ENCODE data around the gene GFRA1.

Gene GFRA1

DNA sequence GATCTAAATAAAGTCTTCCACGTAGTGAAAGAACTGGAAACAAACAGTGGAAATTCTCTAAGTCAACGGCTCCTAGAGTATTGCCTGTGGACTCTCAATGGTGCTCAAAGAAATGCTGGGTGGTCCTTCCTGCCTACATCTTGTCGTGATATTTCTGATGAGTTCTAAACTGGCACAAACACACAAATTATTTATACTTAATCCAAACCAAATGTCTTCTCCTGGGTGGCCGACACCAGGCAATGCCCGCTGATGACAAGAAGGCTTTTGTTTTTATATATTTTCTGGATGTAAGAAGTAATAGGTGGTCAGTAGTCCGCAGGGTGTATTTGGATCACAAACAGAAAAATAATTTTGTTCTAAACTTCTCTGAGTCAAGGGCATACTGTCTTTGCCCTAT is 178.7 kb downstream of the GFRA1 start:
- Histone ChIP-seq H3K4me1 (ENCODE audit: control insufficient read depth, insufficient read depth, low read length) (peaks cover 16% of the 10 kb centered on the region), H3K9ac (ENCODE audit: low read length) (no peak overlapping the region), H3K36me3 (ENCODE audit: control insufficient read depth, insufficient read depth, low read length, severe bottlenecking) (no peaks in the 10 kb centered on the region), H3K4me3 (ENCODE audit: low read length) (no peak overlapping the region), H3K27me3 (replicated peaks; ENCODE audit: control insufficient read depth, insufficient read depth, low read length) (no peaks in the 10 kb centered on the region), H3K9me3 (ENCODE audit: control insufficient read depth, low read length) (no peaks in the 10 kb centered on the region)
- DNase-seq (ENCODE audit: low read depth), result no peak

DNA sequence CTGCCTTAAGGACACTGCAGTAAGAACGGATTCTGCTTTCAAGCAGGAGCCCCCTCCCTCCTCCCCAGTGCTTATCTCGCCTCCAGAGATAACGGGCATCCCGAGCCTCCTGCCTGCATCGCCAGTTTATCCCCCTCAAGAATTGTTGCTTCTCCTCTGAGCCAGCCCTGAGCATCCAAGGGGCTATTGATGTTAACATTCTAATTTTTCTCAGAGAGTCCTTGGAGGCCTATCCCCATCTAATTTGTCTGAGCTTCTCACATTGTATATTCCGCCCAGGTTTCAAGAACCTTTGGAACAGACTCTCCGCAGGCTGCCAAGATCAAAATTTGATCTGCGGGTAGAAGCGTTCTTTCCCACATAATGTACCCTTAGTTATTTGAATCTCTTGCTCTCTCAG is 180.0 kb downstream of the GFRA1 start:
- H3K9me3 ChIP-seq (ENCODE audit: control insufficient read depth, low read length), result no peaks in the 10 kb centered on the region
- H3K4me1 ChIP-seq (ENCODE audit: control insufficient read depth, insufficient read depth, low read length), result peaks cover 3% of the 10 kb centered on the region
- no peak overlapping the region for H3K9ac ChIP-seq (ENCODE audit: low read length)
- no peak for DNase-seq (ENCODE audit: low read depth)
- H3K27me3 ChIP-seq (replicated peaks; ENCODE audit: control insufficient read depth, insufficient read depth, low read length), result no peaks in the 10 kb centered on the region
- H3K36me3 ChIP-seq (ENCODE audit: control insufficient read depth, insufficient read depth, low read length, severe bottlenecking), result no peaks in the 10 kb centered on the region
- H3K4me3 ChIP-seq (ENCODE audit: low read length), result no peak overlapping the region

DNA sequence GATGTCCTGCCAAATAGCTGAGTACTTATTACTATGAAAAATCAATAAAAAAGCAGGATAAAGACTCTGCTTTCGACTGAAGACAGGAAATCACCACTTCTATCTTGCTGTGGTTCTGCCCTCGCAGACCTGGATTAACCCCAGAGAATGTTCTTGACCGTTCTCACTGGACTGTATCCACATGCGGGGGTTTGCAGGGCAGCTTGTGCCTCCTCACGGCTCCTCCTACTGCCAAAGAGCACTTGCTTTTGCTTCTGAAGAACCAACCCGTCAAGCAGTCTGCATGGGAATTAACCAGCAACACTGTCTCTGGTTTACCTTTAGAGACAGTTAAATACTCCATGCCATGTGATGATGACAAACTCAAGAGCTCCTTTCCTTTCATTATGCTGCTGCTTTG is 184.0 kb downstream of the GFRA1 start:
- H3K27me3 ChIP-seq (replicated peaks; ENCODE audit: control insufficient read depth, insufficient read depth, low read length), result peaks cover 5% of the 10 kb centered on the region
- no peaks in the 10 kb centered on the region for H3K9me3 ChIP-seq (ENCODE audit: control insufficient read depth, low read length)
- peaks cover 6% of the 10 kb centered on the region for H3K4me1 ChIP-seq (ENCODE audit: control insufficient read depth, insufficient read depth, low read length)
- no peaks in the 10 kb centered on the region for H3K36me3 ChIP-seq (ENCODE audit: control insufficient read depth, insufficient read depth, low read length, severe bottlenecking)
- no peak overlapping the region for H3K9ac ChIP-seq (ENCODE audit: low read length)
- DNase-seq (ENCODE audit: low read depth), result no peak
- H3K4me3 ChIP-seq (ENCODE audit: low read length), result no peak overlapping the region

DNA sequence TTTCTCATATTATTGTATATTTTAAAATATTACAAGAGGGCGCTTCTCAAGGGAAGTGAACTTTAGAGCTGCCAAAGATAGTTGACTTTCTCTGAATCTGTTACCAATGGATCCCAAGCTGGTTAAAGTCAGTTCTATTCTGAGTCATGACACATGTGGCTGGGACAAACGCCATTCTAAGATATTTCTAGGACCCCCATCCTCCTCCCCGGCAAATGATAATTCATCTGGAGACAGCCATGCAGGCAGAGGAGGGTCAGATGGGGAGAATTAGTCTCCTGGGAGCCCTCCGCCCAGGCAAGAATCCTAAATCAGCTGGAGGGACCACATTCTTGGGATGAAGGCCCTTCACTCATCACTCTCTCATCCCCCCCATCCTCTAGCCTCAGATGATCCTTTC is 187.7 kb downstream of the GFRA1 start:
- Histone ChIP-seq H3K9ac (ENCODE audit: low read length) (no peak overlapping the region), H3K36me3 (ENCODE audit: control insufficient read depth, insufficient read depth, low read length, severe bottlenecking) (no peaks in the 10 kb centered on the region), H3K9me3 (ENCODE audit: control insufficient read depth, low read length) (no peaks in the 10 kb centered on the region), H3K4me3 (ENCODE audit: low read length) (no peak overlapping the region), H3K4me1 (ENCODE audit: control insufficient read depth, insufficient read depth, low read length) (peaks cover 6% of the 10 kb centered on the region), H3K27me3 (replicated peaks; ENCODE audit: control insufficient read depth, insufficient read depth, low read length) (peaks cover 5% of the 10 kb centered on the region)
- DNase-seq (ENCODE audit: low read depth), result no peak

DNA sequence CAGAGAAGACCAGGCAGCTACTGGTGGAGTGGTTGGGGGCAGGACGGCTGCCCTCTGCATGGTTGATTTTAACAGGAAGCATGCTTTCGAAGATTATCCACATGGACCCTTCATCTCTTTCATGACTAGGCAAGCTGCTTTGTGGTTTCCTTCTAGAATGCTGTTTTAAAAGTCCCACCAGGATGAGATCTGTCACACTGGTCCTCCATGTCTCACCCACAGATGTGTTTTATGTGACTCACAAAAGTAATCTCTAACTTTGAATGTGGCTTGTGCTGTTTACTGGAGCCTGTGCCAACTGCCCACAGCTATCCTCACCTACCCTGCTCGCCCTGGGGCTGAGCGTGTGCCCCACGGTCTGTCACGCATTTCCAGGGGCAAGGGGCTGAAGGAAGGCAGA is 188.8 kb downstream of the GFRA1 start:
- H3K36me3 ChIP-seq (ENCODE audit: control insufficient read depth, insufficient read depth, low read length, severe bottlenecking), result no peaks in the 10 kb centered on the region
- H3K27me3 ChIP-seq (replicated peaks; ENCODE audit: control insufficient read depth, insufficient read depth, low read length), result peaks cover 5% of the 10 kb centered on the region
- DNase-seq (ENCODE audit: low read depth), result no peak
- H3K9me3 ChIP-seq (ENCODE audit: control insufficient read depth, low read length), result no peaks in the 10 kb centered on the region
- H3K9ac ChIP-seq (ENCODE audit: low read length), result no peak overlapping the region
- peaks cover 6% of the 10 kb centered on the region for H3K4me1 ChIP-seq (ENCODE audit: control insufficient read depth, insufficient read depth, low read length)
- no peak overlapping the region for H3K4me3 ChIP-seq (ENCODE audit: low read length)

DNA sequence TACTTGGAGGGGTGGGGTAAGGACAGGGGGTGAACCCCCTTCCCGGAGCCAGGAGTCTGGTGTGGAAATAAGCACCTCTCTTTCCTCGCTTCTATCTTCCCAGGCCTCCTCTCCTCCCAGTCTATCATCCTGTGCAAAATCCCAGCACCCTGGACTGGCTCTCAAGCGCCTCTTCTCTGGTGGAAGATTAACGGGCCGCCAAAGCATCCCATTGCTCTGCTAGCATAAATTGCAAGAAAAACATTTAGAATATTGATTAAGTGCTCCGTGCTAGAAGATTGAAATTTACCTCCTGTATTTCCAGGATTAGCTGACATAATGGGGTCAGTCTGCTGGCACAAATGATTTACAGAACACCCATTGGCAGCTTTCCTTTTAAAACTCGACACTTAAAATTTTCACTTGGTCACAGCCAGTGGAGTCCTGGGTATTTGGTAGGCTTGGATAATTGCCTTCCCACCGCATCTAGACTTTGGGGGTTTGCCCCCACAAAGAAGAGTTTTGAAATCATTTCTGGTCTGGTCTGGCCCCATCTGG is 189.7 kb downstream of the GFRA1 start:
- no peaks in the 10 kb centered on the region for H3K36me3 ChIP-seq (ENCODE audit: control insufficient read depth, insufficient read depth, low read length, severe bottlenecking)
- H3K9ac ChIP-seq (ENCODE audit: low read length), result no peak overlapping the region
- H3K4me3 ChIP-seq (ENCODE audit: low read length), result no peak overlapping the region
- DNase-seq (ENCODE audit: low read depth), result no peak
- H3K9me3 ChIP-seq (ENCODE audit: control insufficient read depth, low read length), result no peaks in the 10 kb centered on the region
- H3K27me3 ChIP-seq (replicated peaks; ENCODE audit: control insufficient read depth, insufficient read depth, low read length), result peaks cover 5% of the 10 kb centered on the region
- peaks cover 6% of the 10 kb centered on the region for H3K4me1 ChIP-seq (ENCODE audit: control insufficient read depth, insufficient read depth, low read length)

DNA sequence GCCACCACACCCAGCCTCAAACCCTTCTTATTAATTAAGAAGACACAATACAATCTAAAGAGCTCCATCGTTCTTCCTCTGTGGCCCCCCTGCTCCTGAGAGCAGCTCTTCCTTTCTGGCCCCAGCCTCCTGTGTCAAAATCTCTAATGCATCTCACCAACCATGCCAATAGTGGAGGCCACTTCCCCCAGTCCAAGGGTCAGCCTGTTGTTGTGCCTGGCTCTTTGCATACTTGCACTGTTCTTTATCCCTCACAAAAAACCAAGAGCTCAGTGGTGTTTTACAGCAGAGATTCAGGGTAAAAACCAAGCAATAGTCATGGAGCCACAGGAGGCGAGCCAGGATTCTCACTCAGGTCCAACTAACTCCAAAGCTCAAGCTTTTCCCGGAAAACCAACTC is 190.2 kb downstream of the GFRA1 start:
- no peaks in the 10 kb centered on the region for H3K36me3 ChIP-seq (ENCODE audit: control insufficient read depth, insufficient read depth, low read length, severe bottlenecking)
- DNase-seq (ENCODE audit: low read depth), result no peak
- no peaks in the 10 kb centered on the region for H3K9me3 ChIP-seq (ENCODE audit: control insufficient read depth, low read length)
- H3K4me3 ChIP-seq (ENCODE audit: low read length), result no peak overlapping the region
- peaks cover 4% of the 10 kb centered on the region for H3K27me3 ChIP-seq (replicated peaks; ENCODE audit: control insufficient read depth, insufficient read depth, low read length)
- no peak overlapping the region for H3K9ac ChIP-seq (ENCODE audit: low read length)
- H3K4me1 ChIP-seq (ENCODE audit: control insufficient read depth, insufficient read depth, low read length), result peaks cover 6% of the 10 kb centered on the region

DNA sequence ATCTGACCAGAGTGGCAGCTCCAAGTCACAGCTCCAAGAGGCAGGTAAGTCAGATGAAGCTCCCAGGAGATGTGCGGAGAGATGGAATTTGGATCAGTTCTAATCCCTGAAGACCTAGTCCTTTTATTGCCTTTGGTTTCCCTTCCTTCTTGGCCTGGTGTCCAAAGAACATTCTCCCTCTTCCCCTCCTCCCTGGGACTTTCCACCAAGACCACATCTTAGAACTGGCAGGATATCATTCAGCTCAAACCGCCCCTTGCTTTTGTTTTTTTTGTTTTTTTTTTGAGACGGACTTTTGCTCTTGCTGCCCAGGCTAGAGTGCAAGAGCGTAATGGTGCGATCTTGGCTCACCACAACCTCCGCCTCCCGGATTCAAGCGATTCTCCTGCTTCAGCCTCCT is 190.8 kb downstream of the GFRA1 start:
- Histone ChIP-seq H3K27me3 (replicated peaks; ENCODE audit: control insufficient read depth, insufficient read depth, low read length) (no peaks in the 10 kb centered on the region), H3K4me1 (ENCODE audit: control insufficient read depth, insufficient read depth, low read length) (peaks cover 6% of the 10 kb centered on the region), H3K36me3 (ENCODE audit: control insufficient read depth, insufficient read depth, low read length, severe bottlenecking) (no peaks in the 10 kb centered on the region), H3K4me3 (ENCODE audit: low read length) (no peak overlapping the region), H3K9me3 (ENCODE audit: control insufficient read depth, low read length) (no peaks in the 10 kb centered on the region), H3K9ac (ENCODE audit: low read length) (no peak overlapping the region)
- DNase-seq (ENCODE audit: low read depth), result no peak

DNA sequence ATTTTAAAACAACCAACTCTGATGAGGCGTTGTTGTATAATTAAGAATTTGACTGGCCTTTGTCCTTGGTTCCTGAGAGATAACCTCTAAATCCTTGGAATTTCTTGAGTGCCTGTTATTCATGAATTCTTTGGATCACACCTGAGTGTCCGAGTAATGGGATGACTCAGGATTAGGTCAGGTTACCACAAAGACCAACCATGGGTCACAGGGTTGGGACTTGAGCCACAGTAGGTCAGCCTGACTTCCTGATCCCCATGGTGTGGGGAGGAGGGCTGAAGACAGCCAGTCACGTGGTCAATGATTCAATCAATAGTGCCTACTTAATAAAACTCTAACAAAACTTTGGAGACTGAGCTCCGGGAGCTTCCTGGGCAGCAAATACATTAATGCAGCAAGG is 192.5 kb downstream of the GFRA1 start:
- H3K9me3 ChIP-seq (ENCODE audit: control insufficient read depth, low read length), result no peaks in the 10 kb centered on the region
- peaks cover 3% of the 10 kb centered on the region for H3K4me1 ChIP-seq (ENCODE audit: control insufficient read depth, insufficient read depth, low read length)
- no peak for DNase-seq (ENCODE audit: low read depth)
- no peaks in the 10 kb centered on the region for H3K27me3 ChIP-seq (replicated peaks; ENCODE audit: control insufficient read depth, insufficient read depth, low read length)
- H3K4me3 ChIP-seq (ENCODE audit: low read length), result no peak overlapping the region
- no peaks in the 10 kb centered on the region for H3K36me3 ChIP-seq (ENCODE audit: control insufficient read depth, insufficient read depth, low read length, severe bottlenecking)
- H3K9ac ChIP-seq (ENCODE audit: low read length), result no peak overlapping the region

DNA sequence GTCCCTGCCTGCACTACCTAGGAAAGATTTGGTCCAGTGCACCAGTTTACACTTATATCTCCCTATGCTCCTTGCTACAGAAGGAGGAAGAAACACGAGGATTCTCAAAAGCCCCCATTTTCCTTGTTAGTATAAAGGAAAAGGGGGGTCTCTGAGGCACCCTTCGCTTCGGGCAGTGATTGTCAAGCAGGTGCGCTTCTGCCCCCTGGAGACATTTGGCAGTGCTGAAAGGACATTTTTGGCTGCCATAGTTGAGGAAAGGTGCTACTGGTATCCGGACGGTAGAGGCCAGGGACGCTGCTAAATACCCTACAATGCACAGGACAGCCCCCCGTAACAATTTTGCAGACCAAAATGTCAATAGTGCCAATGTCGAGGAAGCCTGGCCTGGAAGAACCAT is 193.7 kb downstream of the GFRA1 start:
- no peaks in the 10 kb centered on the region for H3K9me3 ChIP-seq (ENCODE audit: control insufficient read depth, low read length)
- no peaks in the 10 kb centered on the region for H3K36me3 ChIP-seq (ENCODE audit: control insufficient read depth, insufficient read depth, low read length, severe bottlenecking)
- DNase-seq (ENCODE audit: low read depth), result no peak
- H3K9ac ChIP-seq (ENCODE audit: low read length), result no peak overlapping the region
- H3K4me1 ChIP-seq (ENCODE audit: control insufficient read depth, insufficient read depth, low read length), result no peaks in the 10 kb centered on the region
- no peaks in the 10 kb centered on the region for H3K27me3 ChIP-seq (replicated peaks; ENCODE audit: control insufficient read depth, insufficient read depth, low read length)
- no peak overlapping the region for H3K4me3 ChIP-seq (ENCODE audit: low read length)

DNA sequence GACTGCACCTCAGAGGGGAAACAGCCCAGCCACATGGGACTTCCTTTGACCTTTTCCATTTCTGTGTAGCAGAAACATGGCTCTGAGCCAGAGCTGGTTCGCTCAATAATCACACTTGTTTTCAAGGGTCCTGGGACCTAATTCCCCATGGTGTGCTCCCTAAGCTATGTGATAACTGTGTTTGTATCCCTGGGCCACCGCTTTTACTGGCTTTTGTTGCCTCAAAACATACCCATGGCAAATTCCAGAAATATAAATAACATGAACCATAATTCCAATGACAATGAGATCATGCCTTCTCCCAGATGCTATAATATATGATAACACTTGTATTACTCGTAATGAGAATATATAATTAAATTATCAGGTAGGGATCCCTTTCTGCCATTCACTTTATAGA is 196.4 kb downstream of the GFRA1 start:
- no peaks in the 10 kb centered on the region for H3K9me3 ChIP-seq (ENCODE audit: control insufficient read depth, low read length)
- H3K4me1 ChIP-seq (ENCODE audit: control insufficient read depth, insufficient read depth, low read length), result no peaks in the 10 kb centered on the region
- H3K36me3 ChIP-seq (ENCODE audit: control insufficient read depth, insufficient read depth, low read length, severe bottlenecking), result no peaks in the 10 kb centered on the region
- no peak overlapping the region for H3K4me3 ChIP-seq (ENCODE audit: low read length)
- no peak overlapping the region for H3K9ac ChIP-seq (ENCODE audit: low read length)
- H3K27me3 ChIP-seq (replicated peaks; ENCODE audit: control insufficient read depth, insufficient read depth, low read length), result no peaks in the 10 kb centered on the region
- DNase-seq (ENCODE audit: low read depth), result no peak

DNA sequence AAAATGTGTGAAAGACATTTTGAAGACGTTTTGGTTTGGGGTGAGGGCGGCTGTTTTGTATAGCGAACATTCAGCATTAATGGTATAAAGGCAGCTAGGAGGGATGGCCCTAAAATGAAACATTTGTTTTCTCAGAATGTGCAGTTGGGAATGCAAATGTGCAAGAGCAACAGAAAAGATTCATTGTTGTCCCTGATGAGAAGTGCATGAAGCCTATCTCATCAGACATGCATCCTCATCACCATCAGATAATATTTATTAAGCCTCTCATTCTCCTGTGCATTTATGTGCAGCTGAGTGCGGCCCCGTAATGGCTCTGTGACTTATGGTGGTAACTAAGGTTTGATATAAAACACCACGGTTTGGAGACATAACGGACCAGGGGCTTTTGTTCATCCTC is 199.5 kb downstream of the GFRA1 start:
- Histone ChIP-seq H3K27me3 (replicated peaks; ENCODE audit: control insufficient read depth, insufficient read depth, low read length) (no peaks in the 10 kb centered on the region), H3K9me3 (ENCODE audit: control insufficient read depth, low read length) (no peaks in the 10 kb centered on the region), H3K4me1 (ENCODE audit: control insufficient read depth, insufficient read depth, low read length) (no peaks in the 10 kb centered on the region), H3K9ac (ENCODE audit: low read length) (no peak overlapping the region), H3K4me3 (ENCODE audit: low read length) (no peak overlapping the region), H3K36me3 (ENCODE audit: control insufficient read depth, insufficient read depth, low read length, severe bottlenecking) (no peaks in the 10 kb centered on the region)
- no peak for DNase-seq (ENCODE audit: low read depth)

Data from adipocyte (in vitro differentiated cells).